Stomach (tissue), 9 donors: ENCODE results near the gene NCEH1. TPM values are rescaled to one million over a fixed set of nuclear protein-coding genes. Genes with fewer than 3 reads are reported as not detected.

Source experiments
- DNase-seq, 2 donors: peaks; one replicate each; pipeline versions ENCODE4 v3.0.0 to v3.0.0-alpha.2; 2013 to 2019
- H3K27ac ChIP-seq, 5 donors: fragments of 200-600 bp in 4 of 5; sonication (generic) in 4 of 5; one replicate each; pipeline ENCODE4 v1.5.1; 2013 to 2019; ENCODE audit warnings: mild to moderate bottlenecking in 1 of 5, moderate library complexity in 1 of 5
- H3K27me3 ChIP-seq, 3 donors: fragments of 200-600 bp; sonication (generic); one replicate each; pipeline ENCODE4 v1.5.1; 2017 to 2019; ENCODE audit warnings: mixed run types in 1 of 3
- H3K36me3 ChIP-seq, 4 donors: fragments of 200-600 bp; sonication (generic); 1 replicate in 3 of 4; 2 replicates in 1 of 4; pipeline ENCODE4 v1.5.1; 2016 to 2019
- H3K4me1 ChIP-seq, 4 donors: fragments of 200-600 bp; sonication (generic); one replicate each; pipeline ENCODE4 v1.5.1; 2016 to 2019
- H3K4me3 ChIP-seq, 4 donors: fragments of 200-600 bp; sonication (generic) in 3 of 4; one replicate each; pipeline ENCODE4 v1.5.1; 2016 to 2019; ENCODE audit warnings: mild to moderate bottlenecking in 1 of 4
- H3K9me3 ChIP-seq, 4 donors: fragments of 200-600 bp; sonication (generic); one replicate each; pipeline ENCODE4 v1.5.1; 2016 to 2019
- EP300 ChIP-seq: sonication (generic); formaldehyde crosslinking; IDR thresholded peaks from one replicate; pipeline ENCODE4 v1.6.1; 2017; ENCODE audit warnings: antibody characterized with exemption
- POLR2A ChIP-seq, 4 donors: fragments of 450-650 bp; IDR thresholded peaks; one replicate each; pipeline ENCODE4 v1.6.1; 2016; ENCODE audit warnings: antibody characterized with exemption in 4 of 4, control low read depth in 2 of 4, mild to moderate bottlenecking in 1 of 4, moderate library complexity in 1 of 4
- POLR2AphosphoS5 ChIP-seq, 3 donors: sonication (generic); formaldehyde crosslinking; IDR thresholded peaks; one replicate each; pipeline ENCODE4 v1.6.1; 2016; ENCODE audit warnings: antibody characterized with exemption in 3 of 3
- WGBS, 5 donors: extraction: QIAGEN DNeasy Blood & Tissue Kit in 3 of 5; methylation state at CpG; one replicate each; pipeline versions ENCODE4 v1.1.5 to v1.1.7; 2013 to 2018; 5-methylcytosine and 5-hydroxymethylcytosine counted together
- intact Hi-C: fragments of 100-400 bp; cut with DNase I; formaldehyde crosslinking; loops from one replicate; pipeline ENCODE4 v1.15.1; 2023; ENCODE audit warnings: low total_unique reads
- polyA plus RNA-seq, 3 donors: library from polyadenylated mRNA; stranded (reverse); fragments of 200-250 nt; gene quantifications; one replicate each; pipeline ENCODE4 v1.2.3, GENCODE V29; 2013
- total RNA-seq, 5 donors: library from RNA; depleted of rRNA; stranded (reverse); fragments of >200 nt; gene quantifications; one replicate each; pipeline versions ENCODE4 v1.1.0 to v1.2.3, GENCODE V29; 2014 to 2016
- TF ChIP-seq, protein P1 (sequence below), 7 experiments: fragments of 450-650 bp in 4 of 7; fragments of 200-600 bp in 3 of 7; sonication (generic) in 3 of 7; IDR thresholded peaks; one replicate each; pipeline ENCODE4 v1.5.1; 2016 to 2019; ENCODE audit warnings: antibody characterized with exemption in 7 of 7, control low read depth in 2 of 7, mild to moderate bottlenecking in 1 of 7
- donor health status: healthy with polysubstance abuse.
- donor health status: Bipolar disorder and iron deficiency.
- donor health status: healthy.

Gene NCEH1
- total and polyA plus RNA-seq, 8 donors: 1.2 to 19.9 (median 7.0) TPM

DNA sequence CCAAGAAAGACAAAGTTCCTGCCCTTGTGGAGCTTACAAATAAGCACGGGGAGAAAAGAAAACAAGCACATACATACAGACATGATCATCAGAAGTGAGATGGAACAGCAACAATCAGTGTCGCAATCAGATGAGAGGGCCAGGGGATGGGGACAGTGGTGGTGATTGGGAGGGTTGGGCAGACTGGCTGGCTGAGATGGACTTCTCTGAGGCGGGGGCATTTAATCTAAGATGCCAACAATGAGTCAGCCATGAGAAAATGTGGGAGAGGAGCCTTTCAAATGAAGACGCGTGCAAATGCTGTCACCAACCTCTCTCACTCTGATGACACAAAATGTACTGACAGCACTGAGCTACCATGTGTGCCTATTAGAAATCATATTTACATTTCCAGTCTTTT is 81.4 kb downstream of the NCEH1 start:
- TF ChIP-seq EP300: no peak
- no peak for TF ChIP-seq POLR2A (IDR thresholded peaks at IDR 0.05)
- TF ChIP-seq, protein P1, sequence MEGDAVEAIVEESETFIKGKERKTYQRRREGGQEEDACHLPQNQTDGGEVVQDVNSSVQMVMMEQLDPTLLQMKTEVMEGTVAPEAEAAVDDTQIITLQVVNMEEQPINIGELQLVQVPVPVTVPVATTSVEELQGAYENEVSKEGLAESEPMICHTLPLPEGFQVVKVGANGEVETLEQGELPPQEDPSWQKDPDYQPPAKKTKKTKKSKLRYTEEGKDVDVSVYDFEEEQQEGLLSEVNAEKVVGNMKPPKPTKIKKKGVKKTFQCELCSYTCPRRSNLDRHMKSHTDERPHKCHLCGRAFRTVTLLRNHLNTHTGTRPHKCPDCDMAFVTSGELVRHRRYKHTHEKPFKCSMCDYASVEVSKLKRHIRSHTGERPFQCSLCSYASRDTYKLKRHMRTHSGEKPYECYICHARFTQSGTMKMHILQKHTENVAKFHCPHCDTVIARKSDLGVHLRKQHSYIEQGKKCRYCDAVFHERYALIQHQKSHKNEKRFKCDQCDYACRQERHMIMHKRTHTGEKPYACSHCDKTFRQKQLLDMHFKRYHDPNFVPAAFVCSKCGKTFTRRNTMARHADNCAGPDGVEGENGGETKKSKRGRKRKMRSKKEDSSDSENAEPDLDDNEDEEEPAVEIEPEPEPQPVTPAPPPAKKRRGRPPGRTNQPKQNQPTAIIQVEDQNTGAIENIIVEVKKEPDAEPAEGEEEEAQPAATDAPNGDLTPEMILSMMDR (IDR thresholded peaks at IDR 0.05): no peak
- no peak for TF ChIP-seq POLR2AphosphoS5 (IDR thresholded peaks at IDR 0.05)
- no peak for DNase-seq
- H3K27me3 ChIP-seq: no peaks in the 10 kb centered on the region
- no peaks in the 10 kb centered on the region for H3K9me3 ChIP-seq
- WGBS, 5 donors: 84 to 95% (median 92%) methylated on average over 5 of the region's 5 CpGs
- H3K27ac ChIP-seq: no peak overlapping the region
- H3K36me3 ChIP-seq: peaks cover 9 to 30% (median 21%) of the 10 kb centered on the region in 4 donors
- no peaks in the 10 kb centered on the region for H3K4me1 ChIP-seq
- intact Hi-C loops: no loop called here
- H3K4me3 ChIP-seq: no peak overlapping the region

DNA sequence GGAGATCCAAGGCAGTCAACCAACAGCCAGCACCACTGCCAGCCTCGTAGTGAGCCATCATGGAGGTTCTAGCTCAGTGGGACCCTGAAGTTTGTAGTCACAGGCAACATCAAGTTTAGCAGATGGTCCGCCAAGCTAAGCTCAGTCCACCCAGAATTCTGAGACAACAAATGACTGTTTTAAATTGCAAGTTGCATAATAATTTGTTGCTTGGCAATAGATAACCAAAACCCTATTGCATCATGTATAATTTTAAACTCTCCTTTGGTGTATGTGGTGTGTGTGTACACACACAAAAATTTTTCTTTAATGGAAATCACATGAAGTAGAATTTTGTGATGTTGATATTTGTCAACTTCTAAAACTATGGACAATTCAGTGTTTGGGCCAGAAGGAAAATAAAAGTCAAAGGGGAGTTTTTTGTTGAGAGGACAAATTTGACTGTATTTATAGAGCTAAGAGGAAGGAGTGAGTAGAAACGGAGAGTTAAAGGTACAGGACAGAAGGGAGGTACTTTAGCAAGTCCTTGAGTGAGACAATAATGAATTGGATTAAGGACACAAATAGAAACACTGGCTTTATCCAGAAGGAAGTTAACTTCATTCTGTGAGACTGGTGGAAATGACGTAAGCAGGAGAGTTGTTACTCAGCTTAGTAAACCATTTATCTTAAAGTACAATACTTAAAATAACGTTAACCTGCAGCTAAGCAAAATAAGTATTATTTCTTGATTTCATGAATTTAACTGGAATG is 83.6 kb downstream of the NCEH1 start:
- peaks cover 0 to 15% (median 5%) of the 10 kb centered on the region in 4 donors for H3K4me1 ChIP-seq
- intact Hi-C loops: no loop called here
- H3K9me3 ChIP-seq: no peaks in the 10 kb centered on the region
- DNase-seq: peak in 1 of 2 donors; percentile 28
- H3K27ac ChIP-seq: peak overlapping the region in 1 of 5 donors; percentile 9
- H3K27me3 ChIP-seq: no peaks in the 10 kb centered on the region
- no peak overlapping the region for H3K4me3 ChIP-seq
- WGBS, 5 donors: 68 to 83% (median 72%) methylated on average over 5 of the region's 5 CpGs
- H3K36me3 ChIP-seq: peaks cover 0 to 8% (median 3%) of the 10 kb centered on the region in 4 donors
- TF ChIP-seq, protein P1 (IDR thresholded peaks at IDR 0.05): no peak
- TF ChIP-seq POLR2A (IDR thresholded peaks at IDR 0.05) (no peak), EP300 (no peak), POLR2AphosphoS5 (IDR thresholded peaks at IDR 0.05) (no peak)

DNA sequence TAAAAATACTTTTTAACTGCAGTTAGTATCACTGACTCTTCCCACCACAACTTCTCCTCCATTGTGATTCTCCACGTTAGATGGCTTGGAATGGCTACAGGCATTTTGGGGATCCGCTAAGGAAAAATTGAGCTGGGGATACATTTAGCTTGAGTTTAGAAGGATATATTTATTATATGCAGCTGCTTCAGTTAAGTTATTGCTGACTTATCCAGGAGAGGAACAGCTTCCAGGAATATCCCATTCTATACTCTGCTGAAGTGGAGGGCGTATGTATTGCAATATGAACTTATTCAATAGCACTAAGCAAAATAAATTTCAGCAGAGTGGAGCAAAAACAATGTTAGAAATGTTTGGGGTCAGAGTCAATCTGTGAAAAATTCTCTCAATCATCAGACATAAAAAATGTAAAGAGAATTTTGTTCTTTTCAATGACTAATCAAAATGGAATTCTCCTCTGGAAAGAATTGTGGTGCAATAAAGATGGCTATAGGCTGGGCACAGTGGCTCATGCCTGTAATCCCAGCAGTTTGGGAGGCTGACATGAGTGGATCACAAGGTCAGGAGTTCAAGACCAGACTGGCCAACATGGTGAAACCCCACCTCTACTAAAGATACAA is 84.7 kb downstream of the NCEH1 start:
- Histone ChIP-seq H3K4me3 (no peak overlapping the region), H3K9me3 (no peaks in the 10 kb centered on the region), H3K4me1 (peaks cover 0 to 18% (median 5%) of the 10 kb centered on the region in 4 donors), H3K27me3 (no peaks in the 10 kb centered on the region), H3K27ac (no peak overlapping the region), H3K36me3 (no peaks in the 10 kb centered on the region)
- 56 to 67% (median 64%) methylated on average over 3 of the region's 3 CpGs for WGBS, 5 donors
- TF ChIP-seq POLR2A (IDR thresholded peaks at IDR 0.05): no peak
- no peak for TF ChIP-seq POLR2AphosphoS5 (IDR thresholded peaks at IDR 0.05)
- TF ChIP-seq, protein P1 (IDR thresholded peaks at IDR 0.05): no peak
- TF ChIP-seq EP300: no peak
- DNase-seq: no peak
- intact Hi-C loops: no loop called here

DNA sequence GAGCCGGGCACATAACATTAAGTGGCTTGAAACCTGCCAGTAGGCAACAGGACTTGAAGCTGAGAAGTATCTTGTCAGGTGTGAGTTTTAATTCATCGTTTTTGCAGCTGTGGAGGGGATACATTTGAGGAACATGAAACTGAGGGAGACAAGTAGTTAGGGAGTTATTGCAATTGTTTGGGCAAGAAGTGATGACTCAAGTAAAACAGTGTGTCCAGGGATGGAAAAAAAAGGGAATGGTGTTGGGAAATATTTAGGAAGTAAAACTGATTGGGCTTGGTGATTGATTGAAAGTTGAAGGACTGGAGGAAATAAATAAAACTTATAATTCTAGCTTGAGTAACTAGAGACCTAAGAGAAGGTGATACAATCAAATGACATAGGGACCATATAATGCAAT is 85.5 kb downstream of the NCEH1 start:
- no peak for TF ChIP-seq EP300
- no peak for TF ChIP-seq POLR2A (IDR thresholded peaks at IDR 0.05)
- TF ChIP-seq, protein P1 (IDR thresholded peaks at IDR 0.05): no peak
- TF ChIP-seq POLR2AphosphoS5 (IDR thresholded peaks at IDR 0.05): no peak
- intact Hi-C loops: no loop called here
- 78 to 87% (median 86%) methylated on average over 2 of the region's 2 CpGs for WGBS, 5 donors
- H3K9me3 ChIP-seq: no peaks in the 10 kb centered on the region
- no peak overlapping the region for H3K27ac ChIP-seq
- no peak overlapping the region for H3K4me3 ChIP-seq
- H3K36me3 ChIP-seq: no peaks in the 10 kb centered on the region
- DNase-seq: no peak
- peaks cover 0 to 18% (median 5%) of the 10 kb centered on the region in 4 donors for H3K4me1 ChIP-seq
- H3K27me3 ChIP-seq: no peaks in the 10 kb centered on the region
